Caco-2 (cell line): ENCODE measurements around the gene WDR81. TPM values are rescaled to one million over a fixed set of nuclear protein-coding genes. Genes with fewer than 3 reads are reported as not detected.

Source experiments
- BruUV-seq: library from RNA; stranded (reverse); fragments of 400-500 nt; replicated peaks from 2 replicates; lab custom pipeline; 2021; lab: Mats Ljungman, UMichigan
- CTCF ChIA-PET: fragments of 300-600 bp; sonication (Branson Sonifier 250); formaldehyde crosslinking; loops from one replicate; lab custom pipeline; 2022; ENCODE audit warnings: antibody characterized with exemption; lab: Charles Lee
- POLR2A ChIA-PET: fragments of 300-600 bp; sonication (Branson Sonifier 250); formaldehyde crosslinking; loops from one replicate; lab custom pipeline; 2022; ENCODE audit warnings: antibody characterized with exemption; lab: Charles Lee
- DNase-seq, 2 experiments: peaks; one replicate each; pipeline versions ENCODE4 v3.0.0 to v3.0.0-alpha.2; 2020 to 2022
- H3K27me3 ChIP-seq: replicated peaks from 2 replicates; pipeline ENCODE4 v1.6.0; 2011; ENCODE audit warnings: low read length; ENCODE audit not compliant: control insufficient read depth, insufficient read depth
- H3K36me3 ChIP-seq: 2 replicates; pipeline ENCODE4 v1.5.1; 2011; ENCODE audit warnings: low read length; ENCODE audit not compliant: control insufficient read depth, insufficient read depth
- H3K4me1 ChIP-seq: fragments of 250-450 bp; sonication (Bioruptor Pico); 2 replicates; pipeline ENCODE4 v1.5.1; 2020; ENCODE audit warnings: mild to moderate bottlenecking
- H3K4me3 ChIP-seq: 2 replicates; pipeline ENCODE4 v1.5.1; 2011; ENCODE audit warnings: low read depth, mild to moderate bottlenecking, control low read depth, low read length
- H3K9me3 ChIP-seq: fragments of 250-450 bp; sonication (Bioruptor Pico); 2 replicates; pipeline ENCODE4 v1.5.1; 2020; ENCODE audit warnings: mild to moderate bottlenecking, moderate library complexity
- H3K27ac Mint-ChIP-seq: one replicate; pipeline ENCODE4 v1.8.0; 2022; ENCODE audit warnings: mixed read lengths; ENCODE audit not compliant: unreplicated experiment
- H3K27me3 Mint-ChIP-seq: one replicate; pipeline ENCODE4 v1.8.0; 2022; ENCODE audit warnings: mixed read lengths; ENCODE audit not compliant: insufficient read depth, unreplicated experiment
- H3K36me3 Mint-ChIP-seq: one replicate; pipeline ENCODE4 v1.8.0; 2022; ENCODE audit warnings: mild to moderate bottlenecking, mixed read lengths; ENCODE audit not compliant: insufficient read depth, unreplicated experiment
- H3K4me1 Mint-ChIP-seq: one replicate; pipeline ENCODE4 v1.8.0; 2022; ENCODE audit warnings: low read depth, mixed read lengths; ENCODE audit not compliant: unreplicated experiment
- H3K4me3 Mint-ChIP-seq: one replicate; pipeline ENCODE4 v1.8.0; 2022; ENCODE audit warnings: mild to moderate bottlenecking, moderate library complexity, mixed read lengths; ENCODE audit not compliant: unreplicated experiment
- H3K9me3 Mint-ChIP-seq: one replicate; pipeline ENCODE4 v1.8.0; 2022; ENCODE audit warnings: mixed read lengths; ENCODE audit not compliant: unreplicated experiment
- intact Hi-C: fragments of 100-400 bp; cut with micrococcal nuclease; formaldehyde crosslinking; loops from one replicate; pipeline ENCODE4 v1.10.0; 2022; ENCODE audit not compliant: unreplicated experiment
- total RNA-seq: library from RNA; stranded (reverse); gene quantifications from 2 replicates; pipeline ENCODE4 v1.2.3, GENCODE V29; 2022
- TF ChIP-seq, protein P1 (sequence below), 2 experiments: fragments of 200-600 bp in 1 of 2; IDR thresholded peaks; 1 replicate in 1 of 2; 2 replicates in 1 of 2; pipeline versions ENCODE4 v1.5.1 to v1.8.0; 2011 to 2022; ENCODE audit warnings: antibody characterized with exemption in 1 of 2, control low read depth in 1 of 2, inconsistent platforms in 1 of 2, low read depth in 1 of 2, low read length in 1 of 2, mild to moderate bottlenecking in 1 of 2, moderate library complexity in 1 of 2; ENCODE audit not compliant: insufficient read depth in 1 of 2, severe bottlenecking in 1 of 2, unreplicated experiment in 1 of 2

Gene WDR81
- total RNA-seq, 1 experiment from 2014 or later = 26.6 TPM

DNA sequence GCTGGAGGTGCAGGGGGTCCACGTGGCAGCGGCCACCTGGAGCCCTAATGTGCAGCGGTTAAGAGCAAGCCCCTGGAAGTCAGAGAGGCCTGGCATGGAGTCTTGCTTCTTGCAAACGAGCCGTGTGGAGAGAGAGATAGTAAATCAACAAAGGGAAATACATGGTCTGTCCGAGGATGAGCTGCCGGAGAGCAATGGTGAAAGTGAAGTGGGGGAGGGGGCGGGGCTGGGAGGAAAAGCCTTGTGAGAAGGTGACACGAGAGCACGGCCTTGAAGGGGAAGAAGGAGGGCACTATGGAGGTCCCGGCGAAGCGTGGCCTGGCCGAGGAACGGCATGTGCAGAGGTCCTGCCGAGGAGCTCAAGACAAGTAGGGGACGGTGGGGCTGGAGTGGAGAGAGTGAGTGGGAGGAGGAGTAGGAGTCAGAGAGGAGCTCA is 31.3 kb downstream of the WDR81 start:
- Histone ChIP-seq H3K27me3 (no peaks in the 10 kb centered on the region), H3K36me3 (no peaks in the 10 kb centered on the region), H3K9me3 (no peaks in the 10 kb centered on the region), H3K4me1 (no peaks in the 10 kb centered on the region; the same call in 1 of the 2 replicates), H3K4me3 (no peak overlapping the region)
- H3K9me3 Mint-ChIP-seq = no peaks in the 10 kb centered on the region
- CTCF ChIA-PET = interaction anchor here (0.7 kb wide), 1 partner anchor 35 kb away, joined by 3 read pairs; no protein-coding TSS in a partner anchor
- DNase-seq = no peak
- no peaks in the 10 kb centered on the region for H3K4me1 Mint-ChIP-seq
- TF ChIP-seq, protein P1, sequence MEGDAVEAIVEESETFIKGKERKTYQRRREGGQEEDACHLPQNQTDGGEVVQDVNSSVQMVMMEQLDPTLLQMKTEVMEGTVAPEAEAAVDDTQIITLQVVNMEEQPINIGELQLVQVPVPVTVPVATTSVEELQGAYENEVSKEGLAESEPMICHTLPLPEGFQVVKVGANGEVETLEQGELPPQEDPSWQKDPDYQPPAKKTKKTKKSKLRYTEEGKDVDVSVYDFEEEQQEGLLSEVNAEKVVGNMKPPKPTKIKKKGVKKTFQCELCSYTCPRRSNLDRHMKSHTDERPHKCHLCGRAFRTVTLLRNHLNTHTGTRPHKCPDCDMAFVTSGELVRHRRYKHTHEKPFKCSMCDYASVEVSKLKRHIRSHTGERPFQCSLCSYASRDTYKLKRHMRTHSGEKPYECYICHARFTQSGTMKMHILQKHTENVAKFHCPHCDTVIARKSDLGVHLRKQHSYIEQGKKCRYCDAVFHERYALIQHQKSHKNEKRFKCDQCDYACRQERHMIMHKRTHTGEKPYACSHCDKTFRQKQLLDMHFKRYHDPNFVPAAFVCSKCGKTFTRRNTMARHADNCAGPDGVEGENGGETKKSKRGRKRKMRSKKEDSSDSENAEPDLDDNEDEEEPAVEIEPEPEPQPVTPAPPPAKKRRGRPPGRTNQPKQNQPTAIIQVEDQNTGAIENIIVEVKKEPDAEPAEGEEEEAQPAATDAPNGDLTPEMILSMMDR (IDR thresholded peaks at IDR 0.05; ENCODE audit: insufficient read depth in 1 of 2, low read depth in 1 of 2, low read length in 1 of 2, severe bottlenecking in 1 of 2, unreplicated experiment in 1 of 2) = no peak
- intact Hi-C loops = no loop called here
- H3K4me3 Mint-ChIP-seq = no peak overlapping the region
- H3K27me3 Mint-ChIP-seq = no peaks in the 10 kb centered on the region
- POLR2A ChIA-PET = interaction anchor here (0.6 kb wide), 1 partner anchor 17 kb away, joined by 3 read pairs; no protein-coding TSS in a partner anchor
- peaks cover 11% of the 10 kb centered on the region for H3K36me3 Mint-ChIP-seq
- H3K27ac Mint-ChIP-seq = no peak overlapping the region
- BruUV-seq = no TSS peak

DNA sequence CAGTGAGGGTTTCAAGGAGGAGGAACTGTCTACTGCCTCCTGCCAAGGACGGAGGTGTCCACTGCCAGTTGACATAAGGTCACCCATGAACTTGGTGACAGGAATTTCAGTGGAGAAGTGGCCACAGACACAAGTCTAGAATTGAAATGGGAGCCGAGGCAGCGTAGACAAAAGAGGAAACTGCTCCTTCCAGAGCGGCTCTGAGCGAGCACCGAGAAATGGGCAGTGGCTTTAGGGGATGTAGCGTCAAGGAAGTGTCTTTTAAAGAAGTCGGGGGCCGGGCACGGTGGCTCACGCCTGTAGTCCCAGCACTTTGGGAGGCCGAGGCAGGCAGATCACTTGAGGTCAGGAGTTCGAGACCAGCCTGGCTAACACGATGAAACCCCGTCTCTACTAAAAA is 34.3 kb downstream of the WDR81 start:
- intact Hi-C loops = no loop called here
- Histone ChIP-seq H3K27me3 (no peaks in the 10 kb centered on the region), H3K4me3 (no peak overlapping the region), H3K36me3 (no peaks in the 10 kb centered on the region), H3K9me3 (no peaks in the 10 kb centered on the region), H3K4me1 (peaks cover 20% of the 10 kb centered on the region)
- Mint-ChIP-seq H3K36me3 (peaks cover 11% of the 10 kb centered on the region), H3K4me3 (no peak overlapping the region), H3K9me3 (no peaks in the 10 kb centered on the region), H3K27ac (peak overlapping the region; percentile 8), H3K27me3 (no peaks in the 10 kb centered on the region), H3K4me1 (peaks cover 9% of the 10 kb centered on the region)
- no TSS peak for BruUV-seq
- ChIA-PET CTCF (no interaction called here), POLR2A (no interaction called here)
- DNase-seq = no peak
- TF ChIP-seq, protein P1 (IDR thresholded peaks at IDR 0.05; ENCODE audit: insufficient read depth in 1 of 2, low read depth in 1 of 2, low read length in 1 of 2, severe bottlenecking in 1 of 2, unreplicated experiment in 1 of 2) = no peak

DNA sequence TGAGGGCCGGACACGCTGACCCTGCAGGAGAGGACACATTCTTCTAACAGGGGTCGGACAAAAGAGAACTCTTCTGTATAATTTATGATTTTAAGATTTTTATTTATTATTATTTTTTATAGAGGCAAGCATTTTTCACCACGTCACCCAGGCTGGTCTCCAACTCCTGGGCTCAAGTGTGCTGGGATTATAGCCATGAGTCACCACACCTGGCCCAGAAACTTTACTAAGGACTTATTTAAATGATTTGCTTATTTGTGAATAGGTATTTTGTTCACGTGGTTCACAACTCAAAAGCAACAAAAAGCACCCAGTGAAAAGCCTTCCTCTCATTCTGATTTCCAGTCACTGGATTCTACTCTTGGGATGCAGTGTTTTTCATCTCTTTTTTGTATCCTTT is 35.0 kb downstream of the WDR81 start:
- Mint-ChIP-seq H3K9me3 (no peaks in the 10 kb centered on the region), H3K36me3 (peaks cover 6% of the 10 kb centered on the region), H3K4me1 (peaks cover 9% of the 10 kb centered on the region), H3K27me3 (no peaks in the 10 kb centered on the region), H3K27ac (no peak overlapping the region), H3K4me3 (no peak overlapping the region)
- CTCF ChIA-PET = no interaction called here
- BruUV-seq = no TSS peak
- Histone ChIP-seq H3K27me3 (no peaks in the 10 kb centered on the region), H3K36me3 (no peaks in the 10 kb centered on the region), H3K4me3 (no peak overlapping the region), H3K4me1 (peaks cover 21% of the 10 kb centered on the region), H3K9me3 (no peaks in the 10 kb centered on the region)
- no peak for DNase-seq
- TF ChIP-seq, protein P1 (IDR thresholded peaks at IDR 0.05; ENCODE audit: insufficient read depth in 1 of 2, low read depth in 1 of 2, low read length in 1 of 2, severe bottlenecking in 1 of 2, unreplicated experiment in 1 of 2) = no peak
- intact Hi-C loops = no loop called here
- POLR2A ChIA-PET = no interaction called here
